KMS-11 (cell line): Measurements from ENCODE around the gene BRD8.

ENCODE experiments used
- H2AFZ ChIP-seq: fragments of 200-600 bp; sonication (generic); 2 replicates; pipeline ENCODE4 v1.6.1; 2016; ENCODE audit warnings: antibody characterized with exemption, mixed run types, low read depth
- H3K27ac ChIP-seq: fragments of 200-600 bp; sonication (generic); 2 replicates; pipeline ENCODE4 v1.6.1; 2016; ENCODE audit warnings: mild to moderate bottlenecking, mixed run types
- H3K27me3 ChIP-seq: fragments of 200-600 bp; sonication (generic); 2 replicates; pipeline ENCODE4 v1.6.1; 2017; ENCODE audit warnings: mild to moderate bottlenecking, low read depth, mixed run types, moderate library complexity; ENCODE audit not compliant: insufficient read depth
- H3K36me3 ChIP-seq: fragments of 200-600 bp; sonication (generic); 2 replicates; pipeline ENCODE4 v1.6.1; 2017; ENCODE audit warnings: mild to moderate bottlenecking, mixed run types; ENCODE audit not compliant: insufficient read depth
- H3K4me1 ChIP-seq: fragments of 200-600 bp; sonication (generic); 2 replicates; pipeline ENCODE4 v1.6.1; 2016; ENCODE audit warnings: mild to moderate bottlenecking, low read depth, mixed run types; ENCODE audit not compliant: poor library complexity, severe bottlenecking
- H3K4me2 ChIP-seq: fragments of 200-600 bp; sonication (generic); 2 replicates; pipeline ENCODE4 v1.7.0; 2016; ENCODE audit warnings: mild to moderate bottlenecking, mixed run types
- H3K4me3 ChIP-seq: fragments of 200-600 bp; sonication (generic); IDR thresholded peaks from 2 replicates; pipeline ENCODE4 v1.6.1; 2017; ENCODE audit warnings: low read depth, low read length, mixed read lengths; ENCODE audit not compliant: insufficient read depth
- H3K79me2 ChIP-seq: fragments of 200-600 bp; sonication (generic); 2 replicates; pipeline ENCODE4 v1.6.1; 2016; ENCODE audit warnings: low read depth, mixed run types; ENCODE audit not compliant: insufficient read depth
- H3K9ac ChIP-seq: fragments of 200-600 bp; sonication (generic); 2 replicates; pipeline ENCODE4 v1.6.1; 2016; ENCODE audit warnings: mild to moderate bottlenecking, mixed run types
- H4K20me1 ChIP-seq: fragments of 200-600 bp; sonication (generic); 2 replicates; pipeline ENCODE4 v1.6.1; 2016; ENCODE audit warnings: mild to moderate bottlenecking, mixed run types; ENCODE audit not compliant: insufficient read depth
- CTCF ChIP-seq: fragments of 200-600 bp; sonication (generic); conservative IDR thresholded peaks from 2 replicates; pipeline ENCODE4 v1.6.1; 2017; ENCODE audit warnings: low read depth, mild to moderate bottlenecking, antibody characterized with exemption, low read length, moderate library complexity, mixed read lengths

Gene BRD8

GRCh38 chr5:138177941-138178515, 402 bp downstream of the BRD8 start:
- Histone ChIP-seq H2AFZ (peak overlapping the region; percentile 62), H3K36me3 (no peaks in the 10 kb centered on the region), H3K27ac (peak overlapping the region; percentile 60), H3K9ac (peak overlapping the region; percentile 70; the same call in 1 of the 2 replicates), H4K20me1 (no peaks in the 10 kb centered on the region), H3K4me2 (peak overlapping the region; percentile 85), H3K27me3 (no peaks in the 10 kb centered on the region), H3K4me3 (peak overlapping the region; percentile 3), H3K79me2 (peaks cover 62% of the 10 kb centered on the region), H3K4me1 (peaks cover 23% of the 10 kb centered on the region)
- no peak for TF ChIP-seq CTCF

GRCh38 chr5:138170299-138170698, 8.1 kb downstream of the BRD8 start:
- Histone ChIP-seq H3K36me3 (no peaks in the 10 kb centered on the region; the same call in 1 of the 2 replicates), H3K9ac (no peak overlapping the region), H3K4me3 (no peak overlapping the region), H3K4me2 (no peak overlapping the region), H4K20me1 (no peaks in the 10 kb centered on the region), H3K79me2 (peaks cover 18% of the 10 kb centered on the region; the same call in 1 of the 2 replicates), H3K27me3 (no peaks in the 10 kb centered on the region), H3K27ac (no peak overlapping the region), H2AFZ (no peak overlapping the region), H3K4me1 (peaks cover 7% of the 10 kb centered on the region)
- TF ChIP-seq CTCF: no peak

- no peak overlapping the region for H3K4me2 ChIP-seq
- H3K9ac ChIP-seq: no peak overlapping the region
- H3K79me2 ChIP-seq: peaks cover 6% of the 10 kb centered on the region; the same call in 1 of the 2 replicates
- no peak overlapping the region for H2AFZ ChIP-seq
- no peaks in the 10 kb centered on the region for H3K27me3 ChIP-seq
- TF ChIP-seq CTCF: no peak
- H3K27ac ChIP-seq: no peak overlapping the region
- no peaks in the 10 kb centered on the region; the same call in 1 of the 2 replicates for H3K36me3 ChIP-seq
- no peaks in the 10 kb centered on the region for H4K20me1 ChIP-seq
- no peak overlapping the region for H3K4me3 ChIP-seq
- H3K4me1 ChIP-seq: peaks cover 7% of the 10 kb centered on the region
Measured at GRCh38 chr5:138169124-138169523, 9.3 kb downstream of the BRD8 start.

DNA sequence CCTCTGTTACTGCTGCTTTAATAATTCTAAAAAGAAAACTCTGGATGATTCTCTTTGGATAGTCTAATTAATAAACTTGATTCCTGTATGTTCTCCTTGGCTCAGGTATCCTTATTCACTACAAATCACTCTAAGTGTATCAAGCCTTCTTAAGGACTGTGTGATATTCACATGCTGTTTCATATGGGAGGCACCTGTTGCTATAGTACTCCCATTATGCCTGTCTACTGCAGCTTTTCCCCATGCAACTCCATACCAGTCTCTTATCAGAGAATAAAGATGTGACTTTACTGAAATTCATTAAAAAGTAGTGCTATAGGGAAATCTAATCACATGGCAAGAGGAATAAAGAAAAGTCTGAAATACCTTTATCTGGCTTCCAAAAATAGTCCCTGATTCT, 14.7 kb downstream of the BRD8 start:
- H3K27me3 ChIP-seq: no peaks in the 10 kb centered on the region
- no peaks in the 10 kb centered on the region for H3K79me2 ChIP-seq
- no peak overlapping the region for H3K27ac ChIP-seq
- no peak overlapping the region for H3K9ac ChIP-seq
- no peaks in the 10 kb centered on the region for H4K20me1 ChIP-seq
- H3K4me1 ChIP-seq: no peaks in the 10 kb centered on the region
- no peak overlapping the region for H2AFZ ChIP-seq
- TF ChIP-seq CTCF: no peak
- H3K4me2 ChIP-seq: no peak overlapping the region
- H3K4me3 ChIP-seq: no peak overlapping the region
- peaks cover 10% of the 10 kb centered on the region for H3K36me3 ChIP-seq
